SK-N-SH (cell line): Measurements from ENCODE around the gene IL17A. TPM values are rescaled to one million over a fixed set of nuclear protein-coding genes. Genes with fewer than 3 reads are reported as not detected.

ENCODE experiments used
- CTCF ChIA-PET: fragments of 300-600, 350-600 bp; formaldehyde crosslinking; extraction: SDS; loops from one replicate; lab custom pipeline; 2021; lab: Yijun Ruan, JAX
- POLR2A ChIA-PET: fragments of 350-600 bp; sonication (Branson Sonifier 250); formaldehyde crosslinking; extraction: SDS; loops from one replicate; lab custom pipeline; 2020; ENCODE audit warnings: antibody characterized with exemption, inconsistent platforms; lab: Yijun Ruan, JAX
- DNase-seq: peaks from one replicate; pipeline ENCODE4 v3.0.0; 2012
- H2AFZ ChIP-seq: fragments of 200-600 bp; sonication (generic); 2 replicates; pipeline ENCODE4 v1.8.1; 2016; ENCODE audit warnings: antibody characterized with exemption, mild to moderate bottlenecking, low read depth
- H3F3A ChIP-seq: fragments of 200-600 bp; sonication (generic); replicated peaks from 2 replicates; pipeline ENCODE3; 2016; ENCODE audit warnings: antibody characterized with exemption, mild to moderate bottlenecking; ENCODE audit not compliant: insufficient read depth
- H3K27ac ChIP-seq, 2 experiments: fragments of 200-500 bp in 1 of 2; fragments of 200-600 bp in 1 of 2; sonication (Bioruptor generic) in 1 of 2; sonication (generic), shearing (Covaris generic) in 1 of 2; 2 replicates each; pipeline versions ENCODE4 v1.5.1 to v1.6.1; 2014 to 2016; ENCODE audit warnings: low read depth in 2 of 2, inconsistent platforms in 1 of 2, low read length in 1 of 2, mild to moderate bottlenecking in 1 of 2, mixed read lengths in 1 of 2
- H3K27me3 ChIP-seq: fragments of 200-600 bp; sonication (generic), shearing (Covaris generic); 2 replicates; pipeline ENCODE4 v1.6.1; 2016; ENCODE audit warnings: mixed run types; ENCODE audit not compliant: insufficient read depth
- H3K36me3 ChIP-seq, 2 experiments: fragments of 200-500 bp in 1 of 2; fragments of 200-600 bp in 1 of 2; sonication (Bioruptor generic) in 1 of 2; sonication (generic) in 1 of 2; replicated peaks in 1 of 2; 2 replicates each; pipeline versions ENCODE3 to v1.5.1; 2014 to 2016; ENCODE audit warnings: low read length in 1 of 2, mild to moderate bottlenecking in 1 of 2; ENCODE audit not compliant: insufficient read depth in 2 of 2, control insufficient read depth in 1 of 2
- H3K4me1 ChIP-seq, 2 experiments: fragments of 200-500 bp in 1 of 2; fragments of 200-600 bp in 1 of 2; sonication (Bioruptor generic) in 1 of 2; sonication (generic), shearing (Covaris generic) in 1 of 2; 2 replicates each; pipeline versions ENCODE4 v1.5.1 to v1.6.1; 2014 to 2016; ENCODE audit warnings: low read depth in 1 of 2, low read length in 1 of 2, mixed run types in 1 of 2; ENCODE audit not compliant: insufficient read depth in 2 of 2, control insufficient read depth in 1 of 2
- H3K4me2 ChIP-seq: fragments of 200-600 bp; sonication (generic), shearing (Covaris generic); 2 replicates; pipeline ENCODE4 v1.6.1; 2017; ENCODE audit warnings: mixed run types
- H3K4me3 ChIP-seq, 2 experiments: fragments of 200-500 bp in 1 of 2; fragments of 200-600 bp in 1 of 2; sonication (Bioruptor generic) in 1 of 2; sonication (generic), shearing (Covaris generic) in 1 of 2; 2 replicates each; pipeline versions ENCODE4 v1.5.1 to v1.8.1; 2014 to 2016; ENCODE audit warnings: low read depth in 2 of 2, inconsistent platforms in 1 of 2, low read length in 1 of 2, mild to moderate bottlenecking in 1 of 2, mixed read lengths in 1 of 2, moderate library complexity in 1 of 2
- H3K79me2 ChIP-seq: fragments of 200-600 bp; sonication (generic); 2 replicates; pipeline ENCODE4 v1.8.1; 2017; ENCODE audit warnings: mild to moderate bottlenecking; ENCODE audit not compliant: insufficient read depth
- H3K9ac ChIP-seq: fragments of 200-600 bp; sonication (generic); 2 replicates; pipeline ENCODE4 v1.6.1; 2017; ENCODE audit warnings: mixed run types
- H3K9me2 ChIP-seq: fragments of 200-600 bp; sonication (generic); 2 replicates; pipeline ENCODE4 v1.6.1; 2017; ENCODE audit warnings: mixed run types
- H3K9me3 ChIP-seq: fragments of 200-600 bp; sonication (generic); 2 replicates; pipeline ENCODE4 v1.6.1; 2017; ENCODE audit warnings: mixed run types, mild to moderate bottlenecking, moderate library complexity
- H4K20me1 ChIP-seq: fragments of 200-600 bp; sonication (generic); 2 replicates; pipeline ENCODE4 v1.6.1; 2017; ENCODE audit warnings: mild to moderate bottlenecking, mixed run types; ENCODE audit not compliant: insufficient read depth
- CTCF ChIP-seq: fragments of 200-600 bp; sonication (generic); IDR thresholded peaks from 2 replicates; pipeline ENCODE4 v1.6.1; 2017; ENCODE audit warnings: antibody characterized with exemption, mild to moderate bottlenecking, moderate library complexity
- EZH2phosphoT487 ChIP-seq: fragments of 200-600 bp; sonication (generic); IDR thresholded peaks from 2 replicates; pipeline ENCODE4 v1.6.1; 2017; ENCODE audit warnings: low read depth, mixed run types, mild to moderate bottlenecking, antibody characterized with exemption, moderate library complexity, borderline replicate concordance
- FOSL2 ChIP-seq: IDR thresholded peaks from 2 replicates; pipeline ENCODE4 v1.4.0; 2012; ENCODE audit warnings: low read depth, mild to moderate bottlenecking, moderate library complexity, borderline replicate concordance
- GABPA ChIP-seq: IDR thresholded peaks from 2 replicates; pipeline ENCODE4 v1.4.0; 2012; ENCODE audit warnings: low read depth, mild to moderate bottlenecking
- JUND ChIP-seq: IDR thresholded peaks from 2 replicates; pipeline ENCODE4 v1.4.0; 2012
- MXI1 ChIP-seq: IDR thresholded peaks from 2 replicates; pipeline ENCODE4 v1.6.1; 2012; ENCODE audit warnings: mild to moderate bottlenecking, low read depth, low read length, improper control_type of control experiment
- NRF1 ChIP-seq: IDR thresholded peaks from 2 replicates; pipeline ENCODE4 v1.6.1; 2012; ENCODE audit warnings: low read depth, mild to moderate bottlenecking, low read length
- PBX3 ChIP-seq: IDR thresholded peaks from 2 replicates; pipeline ENCODE4; 2012
- POLR2AphosphoS5 ChIP-seq: IDR thresholded peaks from 2 replicates; pipeline ENCODE4 v1.6.1; 2012; ENCODE audit warnings: low read depth, low read length
- RCOR1 ChIP-seq: fragments of 150-350 bp; IDR thresholded peaks from 2 replicates; pipeline ENCODE4 v1.6.1; 2017; ENCODE audit warnings: antibody characterized with exemption, low read length
- RXRA ChIP-seq: IDR thresholded peaks from 2 replicates; pipeline ENCODE4 v1.4.0; 2012; ENCODE audit warnings: low read depth, mild to moderate bottlenecking, borderline replicate concordance
- SMC3 ChIP-seq: IDR thresholded peaks from 2 replicates; pipeline ENCODE4 v1.6.1; 2012; ENCODE audit warnings: low read depth, low read length, improper control_type of control experiment
- TCF12 ChIP-seq: IDR thresholded peaks from 2 replicates; pipeline ENCODE4 v1.4.0; 2012
- TEAD4 ChIP-seq: IDR thresholded peaks from 2 replicates; pipeline ENCODE4 v1.4.0; 2012; ENCODE audit warnings: mild to moderate bottlenecking, borderline replicate concordance; ENCODE audit not compliant: insufficient read depth
- USF1 ChIP-seq: IDR thresholded peaks from 2 replicates; pipeline ENCODE4 v1.4.0; 2012; ENCODE audit warnings: low read depth, borderline replicate concordance
- WGBS: methylation state at CpG from one replicate; pipeline ENCODE4 v1.1.6; 2017; ENCODE audit warnings: low lambda C conversion rate; 5-methylcytosine and 5-hydroxymethylcytosine counted together
- polyA plus RNA-seq, 3 experiments: library from polyadenylated mRNA; depleted of rRNA; stranded (reverse); fragments of >200 nt; gene quantifications; 2 replicates each; pipeline ENCODE4 v1.2.3, GENCODE V29; 2012
- TF ChIP-seq, protein P1 (sequence below): fragments of 150-350 bp; IDR thresholded peaks from 2 replicates; pipeline ENCODE4 v1.6.1; 2016; ENCODE audit warnings: mild to moderate bottlenecking, low read depth, low read length
- TF ChIP-seq, protein P2 (sequence below): IDR thresholded peaks from 2 replicates; pipeline ENCODE4 v1.4.0; 2012; ENCODE audit warnings: low read depth

Gene IL17A
- polyA plus RNA-seq, 1 of the 3 experiments (the other 2 are of a cell fraction), result not detected

DNA sequence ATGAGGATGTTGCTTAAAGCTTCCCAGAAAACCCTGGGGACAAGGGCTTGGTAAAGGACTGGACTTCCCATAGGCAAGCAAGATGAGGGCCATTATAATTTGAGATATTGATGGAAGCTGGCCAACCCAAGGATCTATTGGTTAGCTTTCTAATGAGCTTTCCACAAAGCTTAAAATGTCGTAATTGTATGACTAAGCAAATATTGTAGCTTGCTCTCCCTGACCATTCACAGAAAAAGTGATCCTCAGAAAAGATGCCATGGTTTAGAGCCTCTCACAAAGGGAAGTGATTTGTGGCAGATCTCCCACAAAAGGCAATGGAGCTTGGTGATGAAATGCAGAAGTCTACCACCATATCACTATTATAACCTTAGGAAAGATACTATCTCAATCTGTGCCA lies 44.5 kb downstream of the IL17A start:
- DNase-seq, result no peak
- Histone ChIP-seq H3F3A (peaks cover 3% of the 10 kb centered on the region), H3K4me2 (no peak overlapping the region), H3K4me1 (no peaks in the 10 kb centered on the region), H3K9me2 (no peaks in the 10 kb centered on the region), H3K9ac (no peak overlapping the region), H3K27ac (no peak overlapping the region), H3K9me3 (no peaks in the 10 kb centered on the region; the same call in 1 of the 2 replicates), H2AFZ (no peak overlapping the region), H3K27me3 (no peaks in the 10 kb centered on the region; the same call in 1 of the 2 replicates), H3K79me2 (no peaks in the 10 kb centered on the region), H4K20me1 (no peaks in the 10 kb centered on the region), H3K36me3 (no peaks in the 10 kb centered on the region), H3K4me3 (no peak overlapping the region)
- ChIA-PET POLR2A (no interaction called here), CTCF (interaction anchor here (1.2 to 2.6 kb wide), 4 partner anchors 8 to 132 kb away, joined by 3 to 11 read pairs (median 4); no protein-coding TSS in a partner anchor)
- 13% methylated on average over 1 of the region's 1 CpG for WGBS
- TF ChIP-seq, protein P1, sequence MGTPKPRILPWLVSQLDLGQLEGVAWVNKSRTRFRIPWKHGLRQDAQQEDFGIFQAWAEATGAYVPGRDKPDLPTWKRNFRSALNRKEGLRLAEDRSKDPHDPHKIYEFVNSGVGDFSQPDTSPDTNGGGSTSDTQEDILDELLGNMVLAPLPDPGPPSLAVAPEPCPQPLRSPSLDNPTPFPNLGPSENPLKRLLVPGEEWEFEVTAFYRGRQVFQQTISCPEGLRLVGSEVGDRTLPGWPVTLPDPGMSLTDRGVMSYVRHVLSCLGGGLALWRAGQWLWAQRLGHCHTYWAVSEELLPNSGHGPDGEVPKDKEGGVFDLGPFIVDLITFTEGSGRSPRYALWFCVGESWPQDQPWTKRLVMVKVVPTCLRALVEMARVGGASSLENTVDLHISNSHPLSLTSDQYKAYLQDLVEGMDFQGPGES, result no peak
- no peak for TF ChIP-seq CTCF
- TF ChIP-seq MXI1, result no peak
- TF ChIP-seq EZH2phosphoT487, result no peak

- ChIA-PET POLR2A (no interaction called here), CTCF (interaction anchor here (0.7 to 2.6 kb wide), 6 partner anchors 8 to 133 kb away, joined by 3 to 11 read pairs (median 4); no protein-coding TSS in a partner anchor)
- DNase-seq, result no peak
- H3K36me3 ChIP-seq, result no peaks in the 10 kb centered on the region
- no peak overlapping the region for H2AFZ ChIP-seq
- no peaks in the 10 kb centered on the region; the same call in 1 of the 2 replicates for H3K9me3 ChIP-seq
- no peak overlapping the region for H3K27ac ChIP-seq
- no peak overlapping the region for H3K9ac ChIP-seq
- WGBS, result 43% methylated on average over 8 of the region's 8 CpGs
- no peaks in the 10 kb centered on the region for H3K4me1 ChIP-seq
- peaks cover 3% of the 10 kb centered on the region for H3F3A ChIP-seq
- H3K4me3 ChIP-seq, result no peak overlapping the region
- no peaks in the 10 kb centered on the region for H3K79me2 ChIP-seq
- no peaks in the 10 kb centered on the region; the same call in 1 of the 2 replicates for H3K27me3 ChIP-seq
- H3K9me2 ChIP-seq, result no peaks in the 10 kb centered on the region
- H3K4me2 ChIP-seq, result no peak overlapping the region
- H4K20me1 ChIP-seq, result no peaks in the 10 kb centered on the region
- TF ChIP-seq CTCF (no peak), PBX3 (no peak), USF1 (no peak), MXI1 (no peak), NRF1 (no peak), POLR2AphosphoS5 (no peak), RCOR1 (no peak), RXRA (no peak), SMC3 (no peak), GABPA (no peak), JUND (no peak), TEAD4 (no peak), TCF12 (no peak), FOSL2 (no peak)
- TF ChIP-seq, protein P2, sequence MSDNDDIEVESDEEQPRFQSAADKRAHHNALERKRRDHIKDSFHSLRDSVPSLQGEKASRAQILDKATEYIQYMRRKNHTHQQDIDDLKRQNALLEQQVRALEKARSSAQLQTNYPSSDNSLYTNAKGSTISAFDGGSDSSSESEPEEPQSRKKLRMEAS, result no peak
- TF ChIP-seq, protein P1, result no peak
Measured at GRCh38 chr6:52231406-52232127, 45.4 kb downstream of the IL17A start.
